Measurements from ENCODE around the gene PLPP4.

Gene PLPP4

GRCh38 chr10:120616311-120616911 is 159.4 kb downstream of the PLPP4 start:
- DNase-seq, result no peak

- no peak for DNase-seq
These were observed 171.2 kb downstream of the PLPP4 start for GRCh38 chr10:120628197-120628596.

- no peak for DNase-seq
These were observed 173.2 kb downstream of the PLPP4 start for GRCh38 chr10:120630266-120630665.

GRCh38 chr10:120632047-120632446 is 175.0 kb downstream of the PLPP4 start:
- no peak for DNase-seq

GRCh38 chr10:120632942-120633341 is 175.9 kb downstream of the PLPP4 start:
- no peak for DNase-seq

- DNase-seq, result no peak
These were observed 177.6 kb downstream of the PLPP4 start for GRCh38 chr10:120634659-120635058.

All from NCI-H748 treated with DMSO at 0.1 percent for 48 hours (cell line).